SK-N-SH treated with all-trans-retinoic acid at 6 μM for 48 hours (cell line): Measurements from ENCODE around the gene CDC42.

Experiments
- ARNTL ChIP-seq: fragments of 450-650 bp; formaldehyde crosslinking; IDR thresholded peaks from 2 replicates; pipeline ENCODE4 v1.5.0; 2020; ENCODE audit warnings: low read depth, mild to moderate bottlenecking, moderate library complexity, borderline replicate concordance
- ESRRG ChIP-seq: fragments of 250-450 bp; sonication (Bioruptor Pico); IDR thresholded peaks from 2 replicates; pipeline ENCODE4 v1.6.1; 2021; ENCODE audit warnings: mild to moderate bottlenecking
- SNAI2 ChIP-seq: fragments of 250-450 bp; sonication (Bioruptor Pico); IDR thresholded peaks from 2 replicates; pipeline ENCODE4 v1.5.0; 2020; ENCODE audit warnings: mild to moderate bottlenecking, moderate library complexity
- TCF4 ChIP-seq: fragments of 250-450 bp; sonication (Bioruptor Pico); IDR thresholded peaks from 2 replicates; pipeline ENCODE4 v1.8.0; 2021; ENCODE audit warnings: mild to moderate bottlenecking, moderate library complexity, borderline replicate concordance
- TF ChIP-seq, protein P1 (sequence below): fragments of 250-450 bp; sonication (Bioruptor Pico); IDR thresholded peaks from 2 replicates; pipeline ENCODE4 v1.5.0; 2020; ENCODE audit warnings: mild to moderate bottlenecking, moderate library complexity
- TF ChIP-seq, protein P2 (sequence below): fragments of 250-450 bp; sonication (Bioruptor Pico); IDR thresholded peaks from 2 replicates; pipeline ENCODE4 v1.8.0; 2020; ENCODE audit warnings: mild to moderate bottlenecking, moderate library complexity, borderline replicate concordance
- TF ChIP-seq, protein P3 (sequence below): fragments of 250-450 bp; sonication (Bioruptor Pico); IDR thresholded peaks from 2 replicates; pipeline ENCODE4 v1.8.0; 2021; ENCODE audit warnings: low read depth, mild to moderate bottlenecking, moderate library complexity, borderline replicate concordance

- TF ChIP-seq, protein P1, sequence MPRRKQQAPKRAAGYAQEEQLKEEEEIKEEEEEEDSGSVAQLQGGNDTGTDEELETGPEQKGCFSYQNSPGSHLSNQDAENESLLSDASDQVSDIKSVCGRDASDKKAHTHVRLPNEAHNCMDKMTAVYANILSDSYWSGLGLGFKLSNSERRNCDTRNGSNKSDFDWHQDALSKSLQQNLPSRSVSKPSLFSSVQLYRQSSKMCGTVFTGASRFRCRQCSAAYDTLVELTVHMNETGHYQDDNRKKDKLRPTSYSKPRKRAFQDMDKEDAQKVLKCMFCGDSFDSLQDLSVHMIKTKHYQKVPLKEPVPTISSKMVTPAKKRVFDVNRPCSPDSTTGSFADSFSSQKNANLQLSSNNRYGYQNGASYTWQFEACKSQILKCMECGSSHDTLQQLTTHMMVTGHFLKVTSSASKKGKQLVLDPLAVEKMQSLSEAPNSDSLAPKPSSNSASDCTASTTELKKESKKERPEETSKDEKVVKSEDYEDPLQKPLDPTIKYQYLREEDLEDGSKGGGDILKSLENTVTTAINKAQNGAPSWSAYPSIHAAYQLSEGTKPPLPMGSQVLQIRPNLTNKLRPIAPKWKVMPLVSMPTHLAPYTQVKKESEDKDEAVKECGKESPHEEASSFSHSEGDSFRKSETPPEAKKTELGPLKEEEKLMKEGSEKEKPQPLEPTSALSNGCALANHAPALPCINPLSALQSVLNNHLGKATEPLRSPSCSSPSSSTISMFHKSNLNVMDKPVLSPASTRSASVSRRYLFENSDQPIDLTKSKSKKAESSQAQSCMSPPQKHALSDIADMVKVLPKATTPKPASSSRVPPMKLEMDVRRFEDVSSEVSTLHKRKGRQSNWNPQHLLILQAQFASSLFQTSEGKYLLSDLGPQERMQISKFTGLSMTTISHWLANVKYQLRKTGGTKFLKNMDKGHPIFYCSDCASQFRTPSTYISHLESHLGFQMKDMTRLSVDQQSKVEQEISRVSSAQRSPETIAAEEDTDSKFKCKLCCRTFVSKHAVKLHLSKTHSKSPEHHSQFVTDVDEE, result no peak
- TF ChIP-seq, protein P2, sequence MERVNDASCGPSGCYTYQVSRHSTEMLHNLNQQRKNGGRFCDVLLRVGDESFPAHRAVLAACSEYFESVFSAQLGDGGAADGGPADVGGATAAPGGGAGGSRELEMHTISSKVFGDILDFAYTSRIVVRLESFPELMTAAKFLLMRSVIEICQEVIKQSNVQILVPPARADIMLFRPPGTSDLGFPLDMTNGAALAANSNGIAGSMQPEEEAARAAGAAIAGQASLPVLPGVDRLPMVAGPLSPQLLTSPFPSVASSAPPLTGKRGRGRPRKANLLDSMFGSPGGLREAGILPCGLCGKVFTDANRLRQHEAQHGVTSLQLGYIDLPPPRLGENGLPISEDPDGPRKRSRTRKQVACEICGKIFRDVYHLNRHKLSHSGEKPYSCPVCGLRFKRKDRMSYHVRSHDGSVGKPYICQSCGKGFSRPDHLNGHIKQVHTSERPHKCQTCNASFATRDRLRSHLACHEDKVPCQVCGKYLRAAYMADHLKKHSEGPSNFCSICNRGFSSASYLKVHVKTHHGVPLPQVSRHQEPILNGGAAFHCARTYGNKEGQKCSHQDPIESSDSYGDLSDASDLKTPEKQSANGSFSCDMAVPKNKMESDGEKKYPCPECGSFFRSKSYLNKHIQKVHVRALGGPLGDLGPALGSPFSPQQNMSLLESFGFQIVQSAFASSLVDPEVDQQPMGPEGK (CRISPR knock-in tag), result no peak
- TF ChIP-seq TCF4 (no peak), SNAI2 (CRISPR knock-in tag) (no peak), ARNTL (CRISPR knock-in tag) (no peak), ESRRG (CRISPR knock-in tag) (no peak)
- TF ChIP-seq, protein P3, sequence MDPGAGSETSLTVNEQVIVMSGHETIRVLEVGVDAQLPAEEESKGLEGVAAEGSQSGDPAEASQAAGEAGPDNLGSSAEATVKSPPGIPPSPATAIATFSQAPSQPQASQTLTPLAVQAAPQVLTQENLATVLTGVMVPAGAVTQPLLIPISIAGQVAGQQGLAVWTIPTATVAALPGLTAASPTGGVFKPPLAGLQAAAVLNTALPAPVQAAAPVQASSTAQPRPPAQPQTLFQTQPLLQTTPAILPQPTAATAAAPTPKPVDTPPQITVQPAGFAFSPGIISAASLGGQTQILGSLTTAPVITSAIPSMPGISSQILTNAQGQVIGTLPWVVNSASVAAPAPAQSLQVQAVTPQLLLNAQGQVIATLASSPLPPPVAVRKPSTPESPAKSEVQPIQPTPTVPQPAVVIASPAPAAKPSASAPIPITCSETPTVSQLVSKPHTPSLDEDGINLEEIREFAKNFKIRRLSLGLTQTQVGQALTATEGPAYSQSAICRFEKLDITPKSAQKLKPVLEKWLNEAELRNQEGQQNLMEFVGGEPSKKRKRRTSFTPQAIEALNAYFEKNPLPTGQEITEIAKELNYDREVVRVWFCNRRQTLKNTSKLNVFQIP, result no peak
Observed at GRCh38 chr1:22064751-22065402, 12.4 kb downstream of the CDC42 start.
